ENCODE measurements around the gene SHD.

DNA sequence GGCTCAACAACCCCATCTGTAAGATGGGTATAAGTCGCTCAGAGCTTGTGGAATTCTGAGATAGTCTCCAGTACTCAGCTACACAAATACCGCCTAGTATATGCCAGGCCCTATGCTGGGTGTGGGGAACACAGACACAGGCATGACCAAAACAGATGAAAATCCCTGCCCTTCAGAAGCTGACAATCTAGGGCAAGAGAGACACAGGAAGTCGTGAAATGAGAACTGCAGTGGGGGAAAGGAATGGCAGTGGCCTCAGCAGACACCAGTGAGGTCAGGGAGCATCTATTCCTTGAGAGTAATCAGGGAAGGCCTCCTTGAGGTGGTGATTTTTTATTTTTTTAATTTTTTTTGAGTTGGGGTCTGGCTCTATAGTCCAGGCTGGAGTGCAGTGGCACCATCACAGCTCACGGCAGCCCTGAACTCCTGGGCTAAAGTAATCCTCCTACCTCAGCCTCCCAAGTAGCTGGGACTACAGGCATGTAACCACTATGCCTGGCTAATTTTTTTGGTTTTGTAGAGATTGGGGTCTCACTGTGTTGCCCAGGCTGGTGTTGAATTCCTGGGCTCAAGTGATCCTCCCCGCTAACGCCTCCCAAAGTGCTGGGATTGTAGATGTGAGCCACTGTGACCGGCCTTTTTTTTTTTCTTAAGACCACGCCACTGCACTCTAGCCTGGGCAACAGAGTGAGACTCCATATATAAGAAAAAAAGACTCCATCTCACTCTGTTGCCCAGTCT is 19.9 kb downstream of the SHD start:
- TF ChIP-seq POLR2AphosphoS5 (IDR thresholded peaks at IDR 0.05), result no peak
- TF ChIP-seq, protein P1, sequence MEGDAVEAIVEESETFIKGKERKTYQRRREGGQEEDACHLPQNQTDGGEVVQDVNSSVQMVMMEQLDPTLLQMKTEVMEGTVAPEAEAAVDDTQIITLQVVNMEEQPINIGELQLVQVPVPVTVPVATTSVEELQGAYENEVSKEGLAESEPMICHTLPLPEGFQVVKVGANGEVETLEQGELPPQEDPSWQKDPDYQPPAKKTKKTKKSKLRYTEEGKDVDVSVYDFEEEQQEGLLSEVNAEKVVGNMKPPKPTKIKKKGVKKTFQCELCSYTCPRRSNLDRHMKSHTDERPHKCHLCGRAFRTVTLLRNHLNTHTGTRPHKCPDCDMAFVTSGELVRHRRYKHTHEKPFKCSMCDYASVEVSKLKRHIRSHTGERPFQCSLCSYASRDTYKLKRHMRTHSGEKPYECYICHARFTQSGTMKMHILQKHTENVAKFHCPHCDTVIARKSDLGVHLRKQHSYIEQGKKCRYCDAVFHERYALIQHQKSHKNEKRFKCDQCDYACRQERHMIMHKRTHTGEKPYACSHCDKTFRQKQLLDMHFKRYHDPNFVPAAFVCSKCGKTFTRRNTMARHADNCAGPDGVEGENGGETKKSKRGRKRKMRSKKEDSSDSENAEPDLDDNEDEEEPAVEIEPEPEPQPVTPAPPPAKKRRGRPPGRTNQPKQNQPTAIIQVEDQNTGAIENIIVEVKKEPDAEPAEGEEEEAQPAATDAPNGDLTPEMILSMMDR (IDR thresholded peaks at IDR 0.05), result no peak
